B cell (primary cell): ENCODE data around the gene CRTAC1. TPM values are rescaled to one million over a fixed set of nuclear protein-coding genes. Genes with fewer than 3 reads are reported as not detected.

Source experiments
- ATAC-seq: fragments of 200-7000 bp; cut with Tn5 transposase; one replicate; pipeline ENCODE4 v1.10.0; 2021; ENCODE audit warnings: low read depth, mild to moderate bottlenecking, moderate number of reproducible peaks, moderate library complexity
- CTCF ChIA-PET: fragments of 350-600 bp; sonication (Branson Sonifier 250); formaldehyde crosslinking; loops from one replicate; lab custom pipeline; 2021; ENCODE audit warnings: antibody characterized with exemption, inconsistent platforms; lab: Charles Lee
- POLR2A ChIA-PET: fragments of 350-600 bp; sonication (Branson Sonifier 250); formaldehyde crosslinking; loops from one replicate; lab custom pipeline; 2021; ENCODE audit warnings: antibody characterized with exemption; lab: Charles Lee
- DNase-seq: peaks from one replicate; pipeline ENCODE4 v3.0.0; 2013
- H2AFZ ChIP-seq: 2 replicates; pipeline ENCODE4 v1.6.1; 2012; ENCODE audit warnings: mild to moderate bottlenecking, low read depth, low read length; ENCODE audit not compliant: insufficient read depth, poor library complexity, severe bottlenecking
- H3K27ac ChIP-seq, 2 donors: 1 replicate in 1 of 2; 2 replicates in 1 of 2; pipeline ENCODE4 v1.5.1; 2012 to 2013; ENCODE audit warnings: low read length in 2 of 2, mild to moderate bottlenecking in 2 of 2, moderate library complexity in 1 of 2
- H3K27me3 ChIP-seq, 4 experiments: fragments of 200-600 bp in 1 of 4; sonication (generic) in 1 of 4; replicated peaks in 1 of 4; 1 replicate in 2 of 4; 2 replicates in 2 of 4; pipeline versions ENCODE4 v1.6.1 to v1.7.0; 2013 to 2016; ENCODE audit warnings: low read length in 3 of 4, mild to moderate bottlenecking in 2 of 4, mixed read lengths in 1 of 4, moderate library complexity in 1 of 4; ENCODE audit not compliant: insufficient read depth in 4 of 4, control insufficient read depth in 3 of 4; ENCODE audit errors: control extremely low read depth in 1 of 4
- H3K36me3 ChIP-seq, 2 experiments: replicated peaks in 1 of 2; 1 replicate in 1 of 2; 2 replicates in 1 of 2; pipeline versions ENCODE4 v1.6.1 to v1.7.1; 2013; ENCODE audit warnings: low read length in 1 of 2; ENCODE audit not compliant: insufficient read depth in 2 of 2, control insufficient read depth in 1 of 2; ENCODE audit errors: control extremely low read depth in 1 of 2, extremely low read depth in 1 of 2
- H3K4me1 ChIP-seq, 2 donors: fragments of 200-600 bp in 1 of 2; sonication (generic) in 1 of 2; 1 replicate in 1 of 2; 2 replicates in 1 of 2; pipeline versions ENCODE4 v1.5.1 to v1.6.1; 2013 to 2017; ENCODE audit warnings: low read length in 2 of 2; ENCODE audit not compliant: control insufficient read depth in 2 of 2, insufficient read depth in 2 of 2
- H3K4me2 ChIP-seq: replicated peaks from 2 replicates; pipeline ENCODE3; 2012; ENCODE audit warnings: mild to moderate bottlenecking, low read depth, low read length; ENCODE audit not compliant: poor library complexity, severe bottlenecking
- H3K4me3 ChIP-seq, 5 experiments: fragments of 200-600 bp in 1 of 5; sonication (generic) in 1 of 5; 1 replicate in 3 of 5; 2 replicates in 2 of 5; pipeline versions ENCODE4 v1.5.1 to v1.7.0; 2011 to 2016; ENCODE audit warnings: low read length in 4 of 5, mild to moderate bottlenecking in 4 of 5, low read depth in 2 of 5, control low read depth in 1 of 5, moderate library complexity in 1 of 5; ENCODE audit not compliant: insufficient read depth in 1 of 5; ENCODE audit errors: control extremely low read depth in 1 of 5, extremely low read depth in 1 of 5
- H3K79me2 ChIP-seq: fragments of 200-600 bp; sonication (generic); one replicate; pipeline ENCODE4 v1.6.0; 2016; ENCODE audit warnings: low read length; ENCODE audit not compliant: control insufficient read depth, insufficient read depth
- H3K9ac ChIP-seq: fragments of 200-600 bp; sonication (generic); 2 replicates; pipeline ENCODE4 v1.6.1; 2017; ENCODE audit warnings: mild to moderate bottlenecking, low read length, moderate library complexity
- H3K9me3 ChIP-seq, 3 donors: one replicate each; pipeline versions ENCODE4 v1.6.1 to v1.7.1; 2013; ENCODE audit warnings: low read length in 2 of 3; ENCODE audit not compliant: control insufficient read depth in 2 of 3, insufficient read depth in 1 of 3; ENCODE audit errors: control extremely low read depth in 1 of 3
- H4K20me1 ChIP-seq: 2 replicates; pipeline ENCODE4 v1.6.0; 2012; ENCODE audit warnings: mild to moderate bottlenecking, low read length; ENCODE audit not compliant: insufficient read depth, control insufficient read depth, poor library complexity, severe bottlenecking
- H3K27ac Mint-ChIP-seq: one replicate; pipeline ENCODE4 v1.8.0; 2021; ENCODE audit warnings: mixed read lengths
- H3K27me3 Mint-ChIP-seq: one replicate; pipeline ENCODE4 v1.8.0; 2021; ENCODE audit warnings: mixed read lengths
- H3K4me1 Mint-ChIP-seq: one replicate; pipeline ENCODE4 v1.8.0; 2021; ENCODE audit warnings: mixed read lengths
- H3K4me3 Mint-ChIP-seq: one replicate; pipeline ENCODE4 v1.8.0; 2021; ENCODE audit warnings: mixed read lengths
- H3K9me3 Mint-ChIP-seq: one replicate; pipeline ENCODE4 v1.8.0; 2022; ENCODE audit warnings: mixed read lengths; ENCODE audit not compliant: insufficient read depth
- EZH2 ChIP-seq: IDR thresholded peaks from 2 replicates; pipeline ENCODE4 v1.6.1; 2012; ENCODE audit warnings: borderline replicate concordance, low read depth, mild to moderate bottlenecking, moderate library complexity, low read length; ENCODE audit not compliant: insufficient read depth, poor library complexity, severe bottlenecking
- WGBS: methylation state at CpG from one replicate; pipeline ENCODE4 v1.1.5; 2013; ENCODE audit warnings: missing lambda C conversion rate; ENCODE audit not compliant: insufficient coverage; 5-methylcytosine and 5-hydroxymethylcytosine counted together
- intact Hi-C: fragments of 100-400 bp; cut with micrococcal nuclease; formaldehyde crosslinking; loops from one replicate; pipeline ENCODE4 v1.10.0; 2022
- polyA plus RNA-seq: library from polyadenylated mRNA; depleted of rRNA; stranded (reverse); fragments of >200 nt; gene quantifications from 2 replicates; pipeline ENCODE4 v1.2.3, GENCODE V29; 2012
- total RNA-seq, 2 donors: library from RNA; stranded (reverse); fragments of 120-200 nt in 1 of 2; gene quantifications; 1 replicate in 1 of 2; 2 replicates in 1 of 2; pipeline versions ENCODE4 v1.2.3 to v1.2.4, GENCODE V29; 2013 to 2022
- TF ChIP-seq, protein P1 (sequence below): fragments of 200-600 bp; IDR thresholded peaks from one replicate; pipeline ENCODE4 v1.8.0; 2022; ENCODE audit warnings: antibody characterized with exemption, mild to moderate bottlenecking

Gene CRTAC1
- total and polyA plus RNA-seq, 2 donors (not counting 1 experiment from before 2014, with no cell fraction given): not detected

DNA sequence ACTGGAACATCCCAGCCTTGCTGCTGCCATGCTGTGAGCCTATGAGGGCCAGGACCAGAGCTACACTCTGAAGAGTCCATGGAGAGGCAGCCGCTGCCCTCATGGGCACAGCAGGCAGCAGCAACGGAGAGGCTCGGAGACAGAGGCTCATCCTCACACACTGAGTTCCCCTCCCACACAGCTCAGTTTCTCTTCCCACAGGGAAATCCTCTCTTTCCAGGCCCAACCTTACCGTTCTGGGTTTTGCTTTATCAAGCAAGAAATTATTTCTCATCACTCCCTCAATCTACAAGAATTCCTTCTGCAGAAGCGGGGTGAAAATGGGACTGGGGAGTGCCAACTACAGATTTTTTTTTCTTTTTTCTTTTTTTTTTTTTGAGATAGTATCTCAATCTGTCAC lies 144.1 kb downstream of the CRTAC1 start:
- Histone ChIP-seq H3K27ac (no peak overlapping the region), H3K79me2 (no peaks in the 10 kb centered on the region), H3K9ac (no peak overlapping the region), H4K20me1 (no peaks in the 10 kb centered on the region), H3K27me3 (no peaks in the 10 kb centered on the region), H2AFZ (no peak overlapping the region), H3K4me3 (no peak overlapping the region), H3K36me3 (no peaks in the 10 kb centered on the region), H3K4me2 (no peak overlapping the region), H3K4me1 (no peaks in the 10 kb centered on the region), H3K9me3 (no peaks in the 10 kb centered on the region)
- POLR2A ChIA-PET: no interaction called here
- Mint-ChIP-seq H3K4me1 (no peaks in the 10 kb centered on the region), H3K4me3 (no peak overlapping the region), H3K9me3 (no peaks in the 10 kb centered on the region), H3K27ac (no peak overlapping the region), H3K27me3 (peaks cover 15% of the 10 kb centered on the region)
- ATAC-seq: no peak
- no peak for DNase-seq
- no peak for TF ChIP-seq EZH2
- TF ChIP-seq, protein P1, sequence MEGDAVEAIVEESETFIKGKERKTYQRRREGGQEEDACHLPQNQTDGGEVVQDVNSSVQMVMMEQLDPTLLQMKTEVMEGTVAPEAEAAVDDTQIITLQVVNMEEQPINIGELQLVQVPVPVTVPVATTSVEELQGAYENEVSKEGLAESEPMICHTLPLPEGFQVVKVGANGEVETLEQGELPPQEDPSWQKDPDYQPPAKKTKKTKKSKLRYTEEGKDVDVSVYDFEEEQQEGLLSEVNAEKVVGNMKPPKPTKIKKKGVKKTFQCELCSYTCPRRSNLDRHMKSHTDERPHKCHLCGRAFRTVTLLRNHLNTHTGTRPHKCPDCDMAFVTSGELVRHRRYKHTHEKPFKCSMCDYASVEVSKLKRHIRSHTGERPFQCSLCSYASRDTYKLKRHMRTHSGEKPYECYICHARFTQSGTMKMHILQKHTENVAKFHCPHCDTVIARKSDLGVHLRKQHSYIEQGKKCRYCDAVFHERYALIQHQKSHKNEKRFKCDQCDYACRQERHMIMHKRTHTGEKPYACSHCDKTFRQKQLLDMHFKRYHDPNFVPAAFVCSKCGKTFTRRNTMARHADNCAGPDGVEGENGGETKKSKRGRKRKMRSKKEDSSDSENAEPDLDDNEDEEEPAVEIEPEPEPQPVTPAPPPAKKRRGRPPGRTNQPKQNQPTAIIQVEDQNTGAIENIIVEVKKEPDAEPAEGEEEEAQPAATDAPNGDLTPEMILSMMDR: no peak
- CTCF ChIA-PET: interaction anchor here (1.3 kb wide), 1 partner anchor 9 kb away, joined by 3 read pairs; no protein-coding TSS in a partner anchor
- whole genome bisulfite sequencing: 87% methylated on average over 3 of the region's 5 CpGs
- intact Hi-C loops: no loop called here

DNA sequence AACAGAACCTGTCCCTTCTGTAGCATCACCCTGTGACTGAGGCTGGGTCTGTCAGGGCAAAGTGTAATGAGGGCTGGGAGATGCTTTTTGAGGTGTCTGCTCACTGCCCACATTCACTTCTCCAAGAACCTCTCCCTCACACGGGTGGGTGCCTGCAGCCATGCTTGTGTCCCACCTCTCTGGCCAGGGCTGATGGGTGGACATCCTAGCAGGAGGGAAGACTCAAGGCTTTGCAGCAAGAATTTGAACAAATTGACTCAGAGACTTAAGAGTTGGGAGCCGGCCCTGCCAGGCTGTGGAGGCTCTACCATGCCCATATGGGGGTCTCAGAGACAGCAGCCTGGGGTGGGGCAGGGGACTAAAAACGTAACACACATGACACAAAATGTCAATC lies 147.3 kb downstream of the CRTAC1 start:
- Histone ChIP-seq H3K9me3 (no peaks in the 10 kb centered on the region), H3K27ac (no peak overlapping the region), H2AFZ (no peak overlapping the region), H3K4me2 (no peak overlapping the region), H3K27me3 (no peaks in the 10 kb centered on the region), H3K4me1 (no peaks in the 10 kb centered on the region), H3K36me3 (no peaks in the 10 kb centered on the region), H4K20me1 (no peaks in the 10 kb centered on the region), H3K79me2 (no peaks in the 10 kb centered on the region), H3K4me3 (no peak overlapping the region), H3K9ac (no peak overlapping the region)
- Mint-ChIP-seq H3K9me3 (no peaks in the 10 kb centered on the region), H3K27ac (no peak overlapping the region), H3K4me3 (no peak overlapping the region), H3K4me1 (no peaks in the 10 kb centered on the region), H3K27me3 (peaks cover 11% of the 10 kb centered on the region)
- intact Hi-C loops: no loop called here
- ChIA-PET POLR2A (no interaction called here), CTCF (no interaction called here)
- ATAC-seq (no peak), DNase-seq (no peak)
- no peak for TF ChIP-seq EZH2
- TF ChIP-seq, protein P1: no peak
- 83% methylated on average over 1 of the region's 3 CpGs for WGBS
